Measurements from ENCODE around the gene OR52R1. TPM values are rescaled to one million over a fixed set of nuclear protein-coding genes. Genes with fewer than 3 reads are reported as not detected.

OR52R1 gene
- total and polyA plus RNA-seq, 2 donors (not counting 3 experiments of a cell fraction or from before 2014, with no cell fraction given), result not detected

DNA sequence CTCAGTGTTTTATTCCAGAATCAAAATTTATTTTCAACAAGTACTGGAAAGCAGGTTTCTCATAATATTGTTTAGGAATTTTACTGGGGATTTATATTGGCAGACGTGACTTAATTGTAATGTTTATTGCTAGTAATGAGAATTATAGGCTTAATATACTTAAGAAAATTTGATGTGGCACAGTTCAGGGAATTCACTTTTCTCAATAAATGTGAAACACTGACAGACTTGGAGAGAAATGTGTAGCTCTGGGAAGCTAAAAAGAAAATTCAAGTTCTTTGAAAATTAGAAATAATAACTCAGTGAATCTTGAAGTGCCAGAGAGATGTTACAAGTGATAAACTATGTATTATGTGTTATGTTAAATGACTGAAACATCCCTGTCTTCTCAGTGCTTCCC, 16.8 kb upstream of the OR52R1 start, which contains the start of gene OR51F2:
Gene OR51F2, plus strand, starts transcription at position 301 of the 400 bp plus-strand sequence. CDS start 101 bp downstream, outside the sequence.
- FAIRE-seq (no peak), DNase-seq (ENCODE audit: low read depth, low spot score) (no peak)
- ChIA-PET CTCF (no interaction called here), POLR2A (no interaction called here)
- no peaks in the 10 kb centered on the region for H3K36me3 ChIP-seq (ENCODE audit: control insufficient read depth in 2 of 2, extremely low read depth in 1 of 2, insufficient read depth in 2 of 2, low read length in 2 of 2)
- intact Hi-C loops (cut with micrococcal nuclease) (no loop called here), dilution Hi-C loops (cut with MboI; ENCODE audit: extremely low pct_ligation_motif_present, low sequenced_read_pairs) (no loop called here)
- no peaks in the 10 kb centered on the region for H3K4me1 ChIP-seq (ENCODE audit: control insufficient read depth, extremely low read depth, insufficient read depth, low read length)
- no peaks in the 10 kb centered on the region for H3K79me2 ChIP-seq (ENCODE audit: control insufficient read depth, insufficient read depth, low read length)
- H3K9ac ChIP-seq (replicated peaks; ENCODE audit: extremely low read depth, insufficient read depth, low read length), result no peak within 1 kb of the TSS
- no peak for TF ChIP-seq JUN (IDR thresholded peaks at IDR 0.05; ENCODE audit: borderline replicate concordance, insufficient read depth, insufficient read length, low read depth)
- no peak for TF ChIP-seq MYC (IDR thresholded peaks at IDR 0.05; ENCODE audit: low read depth, low read length)
- TF ChIP-seq EZH2 (IDR thresholded peaks at IDR 0.05; ENCODE audit: borderline replicate concordance, low read depth, low read length, severe bottlenecking), result no peak
- no peak for TF ChIP-seq POLR2AphosphoS5 (IDR thresholded peaks at IDR 0.05; ENCODE audit: insufficient read depth, low read depth, low read length)
- TF ChIP-seq, protein P1, sequence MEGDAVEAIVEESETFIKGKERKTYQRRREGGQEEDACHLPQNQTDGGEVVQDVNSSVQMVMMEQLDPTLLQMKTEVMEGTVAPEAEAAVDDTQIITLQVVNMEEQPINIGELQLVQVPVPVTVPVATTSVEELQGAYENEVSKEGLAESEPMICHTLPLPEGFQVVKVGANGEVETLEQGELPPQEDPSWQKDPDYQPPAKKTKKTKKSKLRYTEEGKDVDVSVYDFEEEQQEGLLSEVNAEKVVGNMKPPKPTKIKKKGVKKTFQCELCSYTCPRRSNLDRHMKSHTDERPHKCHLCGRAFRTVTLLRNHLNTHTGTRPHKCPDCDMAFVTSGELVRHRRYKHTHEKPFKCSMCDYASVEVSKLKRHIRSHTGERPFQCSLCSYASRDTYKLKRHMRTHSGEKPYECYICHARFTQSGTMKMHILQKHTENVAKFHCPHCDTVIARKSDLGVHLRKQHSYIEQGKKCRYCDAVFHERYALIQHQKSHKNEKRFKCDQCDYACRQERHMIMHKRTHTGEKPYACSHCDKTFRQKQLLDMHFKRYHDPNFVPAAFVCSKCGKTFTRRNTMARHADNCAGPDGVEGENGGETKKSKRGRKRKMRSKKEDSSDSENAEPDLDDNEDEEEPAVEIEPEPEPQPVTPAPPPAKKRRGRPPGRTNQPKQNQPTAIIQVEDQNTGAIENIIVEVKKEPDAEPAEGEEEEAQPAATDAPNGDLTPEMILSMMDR (IDR thresholded peaks at IDR 0.05; ENCODE audit: extremely low read depth in 1 of 2, insufficient read depth in 1 of 2, low read depth in 1 of 2, low read length in 2 of 2), result no peak
- no peak for TF ChIP-seq POLR2A (IDR thresholded peaks at IDR 0.05; ENCODE audit: low read depth, low read length)
- no peak for TF ChIP-seq GATA2 (IDR thresholded peaks at IDR 0.05; ENCODE audit: insufficient read depth, insufficient read length, low read depth, low read length)
- TF ChIP-seq, protein P2, sequence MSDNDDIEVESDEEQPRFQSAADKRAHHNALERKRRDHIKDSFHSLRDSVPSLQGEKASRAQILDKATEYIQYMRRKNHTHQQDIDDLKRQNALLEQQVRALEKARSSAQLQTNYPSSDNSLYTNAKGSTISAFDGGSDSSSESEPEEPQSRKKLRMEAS (IDR thresholded peaks at IDR 0.05; ENCODE audit: insufficient read depth, insufficient read length), result no peak
- no peak for TF ChIP-seq FOS (IDR thresholded peaks at IDR 0.05; ENCODE audit: borderline replicate concordance, insufficient read depth, low read length)
- no peak within 1 kb of the TSS for H2AFZ ChIP-seq (ENCODE audit: low read depth, low read length)
- BruUV-seq (replicated peaks), result no TSS peak
- H3K27ac ChIP-seq (ENCODE audit: insufficient read depth, low read depth, low read length), result no peak within 1 kb of the TSS
- no peaks in the 10 kb centered on the region for H3K9me1 ChIP-seq (replicated peaks; ENCODE audit: control insufficient read depth, extremely low read depth, insufficient read depth, low read length)
- no peaks in the 10 kb centered on the region for H3K27me3 ChIP-seq (ENCODE audit: control insufficient read depth in 2 of 2, insufficient read depth in 2 of 2, low read length in 2 of 2)
- no peak within 1 kb of the TSS for H3K4me3 ChIP-seq (replicated peaks in 1 of 3; ENCODE audit: insufficient read depth in 1 of 3, low read depth in 1 of 3, low read length in 3 of 3)
- H4K20me1 ChIP-seq (replicated peaks; ENCODE audit: control insufficient read depth, extremely low read depth, insufficient read depth, low read length), result no peaks in the 10 kb centered on the region
- H3K4me2 ChIP-seq (ENCODE audit: insufficient read depth, low read length), result no peak within 1 kb of the TSS
- H3K9me3 ChIP-seq (replicated peaks; ENCODE audit: control insufficient read depth, insufficient read depth, low read length), result no peaks in the 10 kb centered on the region

Data from endothelial cell of umbilical vein (primary cell).